KMS-11 (cell line): ENCODE results near the gene SLC5A5.
"Not testable (repeated sequence)": the region's sequence is repeated elsewhere in the genome, so short reads cannot be mapped to it uniquely, and the experiment has no call there.

Experiments used
- H2AFZ ChIP-seq: fragments of 200-600 bp; sonication (generic); 2 replicates; pipeline ENCODE4 v1.6.1; 2016; ENCODE audit warnings: antibody characterized with exemption, mixed run types, low read depth
- H3K27ac ChIP-seq: fragments of 200-600 bp; sonication (generic); 2 replicates; pipeline ENCODE4 v1.6.1; 2016; ENCODE audit warnings: mild to moderate bottlenecking, mixed run types
- H3K27me3 ChIP-seq: fragments of 200-600 bp; sonication (generic); 2 replicates; pipeline ENCODE4 v1.6.1; 2017; ENCODE audit warnings: mild to moderate bottlenecking, low read depth, mixed run types, moderate library complexity; ENCODE audit not compliant: insufficient read depth
- H3K36me3 ChIP-seq: fragments of 200-600 bp; sonication (generic); 2 replicates; pipeline ENCODE4 v1.6.1; 2017; ENCODE audit warnings: mild to moderate bottlenecking, mixed run types; ENCODE audit not compliant: insufficient read depth
- H3K4me1 ChIP-seq: fragments of 200-600 bp; sonication (generic); 2 replicates; pipeline ENCODE4 v1.6.1; 2016; ENCODE audit warnings: mild to moderate bottlenecking, low read depth, mixed run types; ENCODE audit not compliant: poor library complexity, severe bottlenecking
- H3K4me2 ChIP-seq: fragments of 200-600 bp; sonication (generic); 2 replicates; pipeline ENCODE4 v1.7.0; 2016; ENCODE audit warnings: mild to moderate bottlenecking, mixed run types
- H3K4me3 ChIP-seq: fragments of 200-600 bp; sonication (generic); IDR thresholded peaks from 2 replicates; pipeline ENCODE4 v1.6.1; 2017; ENCODE audit warnings: low read depth, low read length, mixed read lengths; ENCODE audit not compliant: insufficient read depth
- H3K79me2 ChIP-seq: fragments of 200-600 bp; sonication (generic); 2 replicates; pipeline ENCODE4 v1.6.1; 2016; ENCODE audit warnings: low read depth, mixed run types; ENCODE audit not compliant: insufficient read depth
- H3K9ac ChIP-seq: fragments of 200-600 bp; sonication (generic); 2 replicates; pipeline ENCODE4 v1.6.1; 2016; ENCODE audit warnings: mild to moderate bottlenecking, mixed run types
- H4K20me1 ChIP-seq: fragments of 200-600 bp; sonication (generic); 2 replicates; pipeline ENCODE4 v1.6.1; 2016; ENCODE audit warnings: mild to moderate bottlenecking, mixed run types; ENCODE audit not compliant: insufficient read depth
- TF ChIP-seq, protein P1 (sequence below): fragments of 200-600 bp; sonication (generic); conservative IDR thresholded peaks from 2 replicates; pipeline ENCODE4 v1.6.1; 2017; ENCODE audit warnings: low read depth, mild to moderate bottlenecking, antibody characterized with exemption, low read length, moderate library complexity, mixed read lengths

Gene SLC5A5

DNA sequence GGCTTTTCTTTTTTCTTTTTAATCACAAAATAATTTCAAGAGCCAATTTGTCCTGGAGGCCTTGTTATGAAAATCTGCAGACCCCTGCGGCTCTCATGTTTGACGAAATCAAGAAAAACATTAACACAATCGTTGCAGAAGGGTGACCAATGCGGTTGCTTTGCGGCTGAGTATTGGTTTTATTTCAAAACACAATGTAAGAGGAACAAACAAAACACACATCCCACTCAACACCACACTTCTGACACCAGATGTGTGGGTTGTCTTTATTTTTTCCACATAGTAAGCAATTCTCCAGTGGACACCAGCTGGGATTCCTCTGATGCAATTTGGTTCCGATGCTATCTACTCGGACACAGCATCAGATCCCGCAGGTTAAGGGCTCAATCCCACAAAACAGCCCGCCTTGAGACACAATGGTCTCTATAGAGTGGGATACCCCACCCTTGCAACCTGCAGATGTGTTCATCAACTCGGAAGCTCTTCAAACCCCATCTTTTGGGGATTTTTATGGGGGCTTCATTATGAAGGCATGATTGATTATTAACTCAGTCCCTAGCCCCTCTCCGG is 39.1 kb downstream of the SLC5A5 start:
- Histone ChIP-seq H3K4me3 (no peak overlapping the region), H3K27ac (no peak overlapping the region), H3K27me3 (peaks cover 74% of the 10 kb centered on the region; the same call in 1 of the 2 replicates), H2AFZ (no peak overlapping the region), H3K79me2 (no peaks in the 10 kb centered on the region), H3K36me3 (no peaks in the 10 kb centered on the region), H3K9ac (no peak overlapping the region), H4K20me1 (no peaks in the 10 kb centered on the region), H3K4me1 (peaks cover 12% of the 10 kb centered on the region), H3K4me2 (no peak overlapping the region)
- TF ChIP-seq, protein P1, sequence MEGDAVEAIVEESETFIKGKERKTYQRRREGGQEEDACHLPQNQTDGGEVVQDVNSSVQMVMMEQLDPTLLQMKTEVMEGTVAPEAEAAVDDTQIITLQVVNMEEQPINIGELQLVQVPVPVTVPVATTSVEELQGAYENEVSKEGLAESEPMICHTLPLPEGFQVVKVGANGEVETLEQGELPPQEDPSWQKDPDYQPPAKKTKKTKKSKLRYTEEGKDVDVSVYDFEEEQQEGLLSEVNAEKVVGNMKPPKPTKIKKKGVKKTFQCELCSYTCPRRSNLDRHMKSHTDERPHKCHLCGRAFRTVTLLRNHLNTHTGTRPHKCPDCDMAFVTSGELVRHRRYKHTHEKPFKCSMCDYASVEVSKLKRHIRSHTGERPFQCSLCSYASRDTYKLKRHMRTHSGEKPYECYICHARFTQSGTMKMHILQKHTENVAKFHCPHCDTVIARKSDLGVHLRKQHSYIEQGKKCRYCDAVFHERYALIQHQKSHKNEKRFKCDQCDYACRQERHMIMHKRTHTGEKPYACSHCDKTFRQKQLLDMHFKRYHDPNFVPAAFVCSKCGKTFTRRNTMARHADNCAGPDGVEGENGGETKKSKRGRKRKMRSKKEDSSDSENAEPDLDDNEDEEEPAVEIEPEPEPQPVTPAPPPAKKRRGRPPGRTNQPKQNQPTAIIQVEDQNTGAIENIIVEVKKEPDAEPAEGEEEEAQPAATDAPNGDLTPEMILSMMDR, result no peak

DNA sequence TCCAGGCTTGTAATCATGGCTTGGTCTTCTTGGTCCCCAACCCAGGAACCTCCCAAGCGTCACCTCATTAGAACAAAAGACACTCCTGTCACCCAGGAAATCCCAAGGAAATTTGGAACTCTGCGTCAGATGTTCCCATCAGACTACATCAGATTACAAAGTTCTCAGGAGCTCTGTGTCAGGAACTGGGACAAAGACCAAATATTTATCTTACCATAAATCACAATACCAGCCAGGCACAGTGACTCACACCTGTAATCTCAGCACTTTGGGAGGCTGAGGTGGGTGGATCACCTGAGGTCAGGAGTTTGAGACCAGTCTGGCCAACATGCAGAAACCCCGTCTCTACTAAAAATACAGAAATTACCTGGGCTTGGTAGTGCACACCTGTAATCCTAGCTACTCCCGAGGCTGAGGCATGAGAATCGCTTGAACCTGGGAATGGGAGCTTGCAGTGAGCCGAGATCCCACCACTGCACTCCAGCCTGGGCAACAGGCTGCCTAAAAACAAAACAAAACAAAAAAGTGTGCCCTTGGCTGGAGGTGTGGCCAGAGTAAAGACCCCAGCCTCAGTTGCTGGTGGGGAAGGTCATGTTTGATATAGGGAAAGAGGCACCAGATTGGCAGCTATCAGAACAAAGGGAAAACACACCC is 44.3 kb downstream of the SLC5A5 start:
- Histone ChIP-seq H3K36me3 (no peaks in the 10 kb centered on the region), H3K79me2 (no peaks in the 10 kb centered on the region), H3K4me1 (peaks cover 2% of the 10 kb centered on the region), H4K20me1 (no peaks in the 10 kb centered on the region), H3K27ac (no peak overlapping the region), H3K4me3 (no peak overlapping the region), H3K27me3 (peaks cover 58% of the 10 kb centered on the region; the same call in 1 of the 2 replicates), H3K9ac (no peak overlapping the region), H2AFZ (no peak overlapping the region), H3K4me2 (no peak overlapping the region)
- TF ChIP-seq, protein P1, result no peak

DNA sequence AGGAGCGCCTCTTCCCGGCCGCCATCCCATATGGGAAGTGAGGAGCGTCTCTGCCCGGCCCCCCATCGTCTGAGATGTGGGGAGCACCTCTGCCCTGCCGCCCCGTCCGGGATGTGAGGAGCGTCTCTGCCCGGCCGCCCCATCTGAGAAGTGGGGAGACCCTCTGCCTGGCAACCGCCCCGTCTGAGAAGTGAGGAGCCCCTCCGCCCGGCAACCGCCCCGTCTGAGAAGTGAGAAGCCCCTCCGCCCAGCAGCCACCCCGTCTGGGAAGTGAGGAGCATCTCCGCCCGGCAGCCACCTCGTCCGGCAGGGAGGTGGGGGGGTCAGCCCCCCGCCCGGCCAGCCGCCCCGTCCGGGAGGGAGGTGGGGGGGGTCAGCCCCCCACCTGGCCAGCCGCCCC is 46.4 kb downstream of the SLC5A5 start:
- not testable (repeated sequence) for H3K4me3 ChIP-seq, H3K4me1 ChIP-seq, H3K9ac ChIP-seq, H3K4me2 ChIP-seq, H3K36me3 ChIP-seq, H3K79me2 ChIP-seq, H3K27ac ChIP-seq, H2AFZ ChIP-seq, H4K20me1 ChIP-seq
- peaks cover 54% of the 10 kb centered on the region; the same call in 1 of the 2 replicates for H3K27me3 ChIP-seq

DNA sequence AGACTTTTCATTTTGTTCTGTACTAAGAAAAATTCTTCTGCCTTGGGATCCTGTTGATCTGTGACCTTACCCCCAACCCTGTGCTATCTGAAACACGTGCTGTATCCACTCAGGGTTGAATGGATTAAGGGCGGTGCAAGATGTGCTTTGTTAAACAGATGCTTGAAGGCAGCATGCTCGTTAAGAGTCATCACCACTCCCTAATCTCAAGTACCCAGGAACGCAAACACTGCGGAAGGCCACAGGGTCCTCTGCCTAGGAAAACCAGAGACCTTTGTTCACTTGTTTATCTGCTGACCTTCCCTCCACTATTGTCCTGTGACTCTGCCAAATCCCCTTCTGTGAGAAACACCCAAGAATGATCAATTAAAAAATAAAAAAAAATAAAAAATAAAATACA is 47.4 kb downstream of the SLC5A5 start:
- H3K27me3 ChIP-seq, result peaks cover 52% of the 10 kb centered on the region; the same call in 1 of the 2 replicates

DNA sequence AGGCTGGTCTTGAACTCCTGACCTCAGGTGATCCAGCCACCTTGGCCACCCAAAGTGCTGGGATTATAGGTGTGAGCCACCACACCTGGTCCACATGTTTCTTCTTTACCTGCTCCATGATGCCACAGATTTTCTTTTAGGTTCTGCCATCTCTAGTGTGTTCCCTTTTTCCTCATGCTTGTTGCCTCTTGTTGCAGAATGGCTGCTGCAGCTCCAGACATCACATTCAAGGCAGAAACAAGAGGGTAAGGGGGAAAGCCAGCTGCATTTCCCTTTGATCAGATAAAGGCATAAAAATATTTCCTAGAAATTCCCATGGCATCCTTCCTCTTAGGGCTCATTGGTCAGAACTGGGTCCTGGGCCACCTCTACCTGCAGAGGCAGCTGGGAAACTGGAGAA is 48.8 kb downstream of the SLC5A5 start:
- TF ChIP-seq, protein P1, result no peak

More for the DNA sequence above, 47.4 kb downstream of the SLC5A5 start:
- H3K27ac ChIP-seq, H3K79me2 ChIP-seq, H3K4me3 ChIP-seq, H3K4me2 ChIP-seq, H4K20me1 ChIP-seq, H3K36me3 ChIP-seq, H2AFZ ChIP-seq, H3K9ac ChIP-seq, H3K4me1 ChIP-seq: not testable (repeated sequence)

More for the DNA sequence above, 48.8 kb downstream of the SLC5A5 start:
- Histone ChIP-seq H3K9ac (no peak overlapping the region), H3K4me3 (no peak overlapping the region), H3K27ac (no peak overlapping the region), H4K20me1 (no peaks in the 10 kb centered on the region), H3K4me1 (no peaks in the 10 kb centered on the region), H2AFZ (no peak overlapping the region), H3K79me2 (no peaks in the 10 kb centered on the region), H3K36me3 (no peaks in the 10 kb centered on the region), H3K4me2 (no peak overlapping the region), H3K27me3 (peaks cover 49% of the 10 kb centered on the region; the same call in 1 of the 2 replicates)
